ENCODE results near the gene POU3F3.

POU3F3 gene

DNA sequence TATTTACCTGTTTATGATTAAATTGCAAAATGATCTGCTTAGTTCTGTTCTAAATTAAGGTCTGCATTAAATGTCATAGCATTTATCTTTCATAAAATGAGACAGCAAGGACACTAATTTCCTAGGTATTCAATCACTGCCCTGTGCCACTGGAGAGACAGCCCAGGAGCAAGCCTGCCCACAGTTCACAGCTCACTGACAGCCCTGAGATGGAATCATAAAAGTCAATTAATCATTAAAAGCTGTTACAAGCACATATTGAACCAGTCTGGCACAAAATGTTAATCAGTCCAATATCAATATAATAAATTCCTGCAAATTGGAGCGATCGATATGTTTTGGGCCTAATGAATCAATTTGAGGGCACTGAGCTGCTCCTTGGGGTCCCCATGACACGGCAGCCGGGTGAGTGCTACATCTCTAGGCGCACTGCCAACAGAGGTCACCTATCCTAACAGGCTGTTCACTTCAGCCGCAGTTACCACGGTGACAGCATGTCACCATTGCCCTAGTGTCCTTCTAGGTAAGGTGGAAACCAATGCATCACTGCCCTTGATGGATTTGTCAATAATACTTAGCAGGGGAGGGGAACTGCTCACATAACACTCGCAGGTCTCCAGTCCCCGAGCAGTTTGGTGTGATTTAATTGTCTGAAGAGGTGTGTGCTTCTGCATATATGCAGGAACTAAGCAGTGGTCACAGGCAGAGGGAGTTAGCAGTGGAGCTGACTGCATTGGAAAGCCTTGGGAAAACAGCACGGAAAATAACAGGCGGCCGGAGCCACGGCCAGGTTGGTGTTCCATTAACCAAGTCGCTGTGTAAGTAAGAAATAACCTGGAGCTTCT is 47.3 kb downstream of the POU3F3 start:
- no peak for DNase-seq (ENCODE audit: extremely low spot score)
- no peak for TF ChIP-seq CTCF (IDR thresholded peaks at IDR 0.05; ENCODE audit: control extremely low read depth, extremely low read depth, low read depth, missing control alignments)
- ChIA-PET POLR2A (no interaction called here), CTCF (interaction anchor here (1.2 to 1.7 kb wide), 2 partner anchors 9 to 12 kb away, joined by 3 to 5 read pairs; no protein-coding TSS in a partner anchor)

DNA sequence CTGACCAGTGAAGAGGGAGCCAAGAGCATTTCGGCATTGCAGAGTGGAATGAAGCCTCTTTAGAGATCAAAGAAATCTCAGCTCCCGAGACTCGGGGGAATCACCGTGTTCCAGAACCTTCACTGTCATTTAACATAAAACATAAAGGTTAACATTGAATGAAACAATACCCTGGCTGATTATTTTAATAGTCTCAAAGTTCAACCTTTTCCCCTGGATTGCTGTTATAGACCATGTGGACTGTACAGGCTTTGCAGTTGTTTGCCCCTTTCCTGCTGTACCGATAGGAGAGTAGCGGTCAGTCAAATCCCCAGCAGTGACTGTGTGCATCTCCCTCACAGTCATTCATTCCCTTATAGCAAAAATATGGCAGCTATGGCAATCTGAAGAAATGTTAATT is 48.4 kb downstream of the POU3F3 start:
- DNase-seq (ENCODE audit: extremely low spot score), result no peak
- POLR2A ChIA-PET, result no interaction called here
- CTCF ChIA-PET, result interaction anchor here (1.2 to 1.7 kb wide), 2 partner anchors 8 to 11 kb away, joined by 3 to 5 read pairs; no protein-coding TSS in a partner anchor
- TF ChIP-seq CTCF (IDR thresholded peaks at IDR 0.05; ENCODE audit: control extremely low read depth, extremely low read depth, low read depth, missing control alignments), result no peak

Data from GM10248 (cell line).